OCI-LY3 (cell line): ENCODE results near the gene SGCB.

Source experiments
- H2AFZ ChIP-seq: fragments of 200-600, 300-600 bp; shearing (Covaris generic); 2 replicates; pipeline ENCODE4 v1.6.0; 2014; ENCODE audit warnings: antibody characterized with exemption, low read depth, low read length
- H3K27ac ChIP-seq: fragments of 200-600, 300-600 bp; sonication (generic); 2 replicates; pipeline ENCODE4 v1.5.1; 2014; ENCODE audit warnings: mild to moderate bottlenecking, low read length, moderate library complexity, mixed read lengths
- H3K27me3 ChIP-seq: fragments of 200-600, 300-600 bp; sonication (generic); 2 replicates; pipeline ENCODE4 v1.6.1; 2014; ENCODE audit warnings: low read depth, low read length, mixed read lengths
- H3K36me3 ChIP-seq: fragments of 200-600, 300-600 bp; sonication (generic); replicated peaks from 2 replicates; pipeline ENCODE3; 2014; ENCODE audit warnings: low read depth, low read length, mixed read lengths
- H3K4me1 ChIP-seq: fragments of 300-600, 200-600 bp; sonication (generic); 2 replicates; pipeline ENCODE4 v1.6.1; 2014; ENCODE audit warnings: low read length, mixed read lengths
- H3K4me2 ChIP-seq: fragments of 200-600, 300-600 bp; sonication (generic); 2 replicates; pipeline ENCODE4 v1.6.1; 2014; ENCODE audit warnings: low read length, mixed read lengths
- H3K4me3 ChIP-seq: fragments of 300-600, 200-600 bp; sonication (generic); 2 replicates; pipeline ENCODE4 v1.5.1; 2014; ENCODE audit warnings: antibody characterized with exemption, mild to moderate bottlenecking, low read length, moderate library complexity
- H3K79me2 ChIP-seq: fragments of 300-600, 200-600 bp; shearing (Covaris generic); 2 replicates; pipeline ENCODE4 v1.6.1; 2014; ENCODE audit warnings: mild to moderate bottlenecking, low read length, mixed read lengths
- H3K9ac ChIP-seq: fragments of 300-600, 200-600 bp; shearing (Covaris generic); 2 replicates; pipeline ENCODE4 v1.6.0; 2014; ENCODE audit warnings: mild to moderate bottlenecking, low read length, moderate library complexity
- H3K9me3 ChIP-seq: fragments of 200-600, 300-600 bp; shearing (Covaris generic); 2 replicates; pipeline ENCODE4 v1.6.1; 2014; ENCODE audit warnings: low read length, mixed read lengths; ENCODE audit not compliant: insufficient read depth
- H4K20me1 ChIP-seq: fragments of 200-600, 300-600 bp; sonication (generic); 2 replicates; pipeline ENCODE4 v1.6.1; 2016; ENCODE audit warnings: low read length, mixed read lengths; ENCODE audit not compliant: insufficient read depth
- CTCF ChIP-seq: fragments of 200-600, 300-600 bp; sonication (generic); IDR thresholded peaks from 2 replicates; pipeline ENCODE4 v1.5.1; 2014; ENCODE audit warnings: antibody characterized with exemption, low read length, low read depth
- EZH2phosphoT487 ChIP-seq: fragments of 200-600 bp; shearing (Covaris generic); IDR thresholded peaks from 2 replicates; pipeline ENCODE4 v1.6.1; 2018; ENCODE audit warnings: antibody characterized with exemption, mixed run types, low read depth

SGCB gene

GRCh38 chr4:51999250-51999649, 38.8 kb downstream of the SGCB start:
- TF ChIP-seq CTCF: no peak
- no peak for TF ChIP-seq EZH2phosphoT487
- Histone ChIP-seq H3K4me1 (no peaks in the 10 kb centered on the region), H3K79me2 (no peaks in the 10 kb centered on the region), H2AFZ (no peak overlapping the region), H3K4me3 (no peak overlapping the region), H4K20me1 (no peaks in the 10 kb centered on the region), H3K36me3 (no peaks in the 10 kb centered on the region), H3K27ac (no peak overlapping the region), H3K4me2 (no peak overlapping the region), H3K9me3 (no peaks in the 10 kb centered on the region), H3K9ac (no peak overlapping the region), H3K27me3 (no peaks in the 10 kb centered on the region)

- Histone ChIP-seq H2AFZ (no peak overlapping the region), H3K4me2 (no peak overlapping the region), H4K20me1 (no peaks in the 10 kb centered on the region), H3K9me3 (no peaks in the 10 kb centered on the region), H3K79me2 (no peaks in the 10 kb centered on the region), H3K27ac (no peak overlapping the region), H3K27me3 (no peaks in the 10 kb centered on the region), H3K4me3 (no peak overlapping the region), H3K4me1 (no peaks in the 10 kb centered on the region), H3K36me3 (no peaks in the 10 kb centered on the region), H3K9ac (no peak overlapping the region)
- TF ChIP-seq CTCF: no peak
- no peak for TF ChIP-seq EZH2phosphoT487
Observed at GRCh38 chr4:51998837-51999236, 39.3 kb downstream of the SGCB start.

GRCh38 chr4:51997647-51998046, 40.5 kb downstream of the SGCB start:
- Histone ChIP-seq H3K4me2 (no peak overlapping the region), H3K27me3 (no peaks in the 10 kb centered on the region), H2AFZ (no peak overlapping the region), H3K27ac (no peak overlapping the region), H4K20me1 (no peaks in the 10 kb centered on the region), H3K9ac (no peak overlapping the region), H3K36me3 (no peaks in the 10 kb centered on the region), H3K9me3 (no peaks in the 10 kb centered on the region), H3K79me2 (no peaks in the 10 kb centered on the region), H3K4me1 (no peaks in the 10 kb centered on the region), H3K4me3 (no peak overlapping the region)
- peak; percentile 20; the same call in 1 of the 2 replicates for TF ChIP-seq CTCF
- no peak for TF ChIP-seq EZH2phosphoT487

GRCh38 chr4:51995647-51996220, 42.4 kb downstream of the SGCB start:
- Histone ChIP-seq H3K27me3 (no peaks in the 10 kb centered on the region), H3K4me2 (no peak overlapping the region), H3K36me3 (no peaks in the 10 kb centered on the region), H2AFZ (no peak overlapping the region), H4K20me1 (no peaks in the 10 kb centered on the region), H3K9me3 (no peaks in the 10 kb centered on the region), H3K9ac (no peak overlapping the region), H3K4me1 (no peaks in the 10 kb centered on the region), H3K79me2 (no peaks in the 10 kb centered on the region), H3K4me3 (no peak overlapping the region), H3K27ac (no peak overlapping the region)
- no peak for TF ChIP-seq CTCF
- no peak for TF ChIP-seq EZH2phosphoT487
